Activated B cell treated with CpG ODN at 0.5 μM for 24 hours (primary cell): ENCODE measurements around the gene COG4. TPM values are rescaled to one million over a fixed set of nuclear protein-coding genes. Genes with fewer than 3 reads are reported as not detected.

Source experiments
- ATAC-seq: fragments of 200-7000 bp; cut with Tn5 transposase; one replicate; pipeline ENCODE4 v1.10.0; 2021; ENCODE audit warnings: low read depth, mild to moderate bottlenecking, moderate library complexity
- CTCF ChIA-PET: fragments of 350-600 bp; sonication (Branson Sonifier 250); formaldehyde crosslinking; loops from one replicate; lab custom pipeline; 2021; ENCODE audit warnings: antibody characterized with exemption; lab: Charles Lee
- POLR2A ChIA-PET: fragments of 350-600 bp; sonication (Branson Sonifier 250); formaldehyde crosslinking; loops from one replicate; lab custom pipeline; 2021; ENCODE audit warnings: antibody characterized with exemption; lab: Charles Lee
- DNase-seq: peaks from one replicate; pipeline ENCODE4 v3.0.0; 2022
- H3K27ac Mint-ChIP-seq: one replicate; pipeline ENCODE4 v1.8.0; 2020; ENCODE audit warnings: mixed read lengths
- H3K27me3 Mint-ChIP-seq: one replicate; pipeline ENCODE4 v1.8.0; 2021; ENCODE audit warnings: mixed read lengths
- H3K36me3 Mint-ChIP-seq: one replicate; pipeline ENCODE4 v1.8.0; 2021; ENCODE audit warnings: low read depth, mixed read lengths
- H3K4me1 Mint-ChIP-seq: one replicate; pipeline ENCODE4 v1.8.0; 2021; ENCODE audit warnings: mixed read lengths
- H3K4me3 Mint-ChIP-seq: one replicate; pipeline ENCODE4 v1.8.0; 2020; ENCODE audit warnings: mild to moderate bottlenecking, mixed read lengths
- H3K9me3 Mint-ChIP-seq: one replicate; pipeline ENCODE4 v1.8.0; 2020; ENCODE audit warnings: mixed read lengths
- intact Hi-C: fragments of 100-400 bp; cut with micrococcal nuclease; formaldehyde crosslinking; loops from one replicate; pipeline ENCODE4 v1.15.1; 2024
- total RNA-seq: library from RNA; stranded (reverse); gene quantifications from 2 replicates; pipeline ENCODE4 v1.2.3, GENCODE V29; 2022
- TF ChIP-seq, protein P1 (sequence below): fragments of 200-600 bp; IDR thresholded peaks from one replicate; pipeline ENCODE4 v1.8.0; 2022; ENCODE audit warnings: antibody characterized with exemption, mild to moderate bottlenecking

Gene COG4
- total RNA-seq, 1 donor from 2014 or later, result 42.5 TPM

DNA sequence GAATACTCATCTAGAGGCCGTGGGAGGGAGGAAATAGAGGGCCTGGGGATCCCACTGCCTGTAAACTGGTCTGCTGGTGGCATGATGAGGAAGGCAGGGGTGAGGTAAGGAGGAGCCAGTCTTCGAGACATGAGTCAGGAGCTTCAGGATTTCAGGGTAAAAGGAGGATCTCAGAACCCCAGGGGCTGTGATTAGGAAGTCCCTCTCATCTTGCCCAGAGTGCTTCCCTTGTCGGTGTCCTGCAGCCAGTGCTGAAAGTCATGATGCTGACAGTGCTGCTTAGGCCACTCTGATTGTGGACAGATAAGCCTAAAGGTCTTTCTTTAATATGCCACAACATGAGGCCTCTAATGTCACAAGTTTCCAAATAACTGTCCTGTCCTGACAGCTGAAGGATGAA is 29.6 kb downstream of the COG4 start:
- Mint-ChIP-seq H3K4me1 (no peaks in the 10 kb centered on the region), H3K4me3 (no peak overlapping the region), H3K9me3 (no peaks in the 10 kb centered on the region), H3K27me3 (no peaks in the 10 kb centered on the region), H3K27ac (no peak overlapping the region), H3K36me3 (peaks cover 63% of the 10 kb centered on the region)
- ATAC-seq (no peak), DNase-seq (no peak)
- intact Hi-C loops, result no loop called here
- CTCF ChIA-PET, result no interaction called here
- TF ChIP-seq, protein P1, sequence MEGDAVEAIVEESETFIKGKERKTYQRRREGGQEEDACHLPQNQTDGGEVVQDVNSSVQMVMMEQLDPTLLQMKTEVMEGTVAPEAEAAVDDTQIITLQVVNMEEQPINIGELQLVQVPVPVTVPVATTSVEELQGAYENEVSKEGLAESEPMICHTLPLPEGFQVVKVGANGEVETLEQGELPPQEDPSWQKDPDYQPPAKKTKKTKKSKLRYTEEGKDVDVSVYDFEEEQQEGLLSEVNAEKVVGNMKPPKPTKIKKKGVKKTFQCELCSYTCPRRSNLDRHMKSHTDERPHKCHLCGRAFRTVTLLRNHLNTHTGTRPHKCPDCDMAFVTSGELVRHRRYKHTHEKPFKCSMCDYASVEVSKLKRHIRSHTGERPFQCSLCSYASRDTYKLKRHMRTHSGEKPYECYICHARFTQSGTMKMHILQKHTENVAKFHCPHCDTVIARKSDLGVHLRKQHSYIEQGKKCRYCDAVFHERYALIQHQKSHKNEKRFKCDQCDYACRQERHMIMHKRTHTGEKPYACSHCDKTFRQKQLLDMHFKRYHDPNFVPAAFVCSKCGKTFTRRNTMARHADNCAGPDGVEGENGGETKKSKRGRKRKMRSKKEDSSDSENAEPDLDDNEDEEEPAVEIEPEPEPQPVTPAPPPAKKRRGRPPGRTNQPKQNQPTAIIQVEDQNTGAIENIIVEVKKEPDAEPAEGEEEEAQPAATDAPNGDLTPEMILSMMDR, result no peak
- POLR2A ChIA-PET, result no interaction called here

DNA sequence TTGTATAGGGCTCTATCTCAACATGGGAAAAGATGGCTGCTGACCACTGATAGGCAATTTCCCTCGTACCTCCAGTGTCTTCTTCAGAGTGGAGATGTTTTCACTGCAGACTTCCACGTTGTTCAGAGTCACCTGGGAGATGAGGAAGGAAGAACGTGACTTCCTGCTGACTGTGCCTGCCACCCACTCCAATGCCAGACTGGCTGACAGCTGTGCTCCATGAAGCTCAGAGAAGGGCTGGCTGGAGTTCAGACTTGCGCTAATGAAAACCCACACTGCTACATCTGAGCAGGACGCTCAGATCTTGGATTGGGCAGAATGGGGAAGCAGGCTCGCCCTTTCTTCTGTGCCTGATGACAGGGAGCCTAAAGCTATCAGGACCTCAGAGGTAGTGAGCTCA is 33.1 kb downstream of the COG4 start:
- no peak overlapping the region for H3K4me3 Mint-ChIP-seq
- CTCF ChIA-PET, result no interaction called here

GRCh38 chr16:70484867-70485266 is 38.5 kb downstream of the COG4 start:
- Mint-ChIP-seq H3K4me1 (no peaks in the 10 kb centered on the region), H3K9me3 (no peaks in the 10 kb centered on the region), H3K4me3 (no peak overlapping the region), H3K27me3 (no peaks in the 10 kb centered on the region), H3K36me3 (peaks cover 50% of the 10 kb centered on the region), H3K27ac (no peak overlapping the region)
- ATAC-seq, result no peak
- intact Hi-C loops, result no loop called here
- CTCF ChIA-PET, result no interaction called here
- POLR2A ChIA-PET, result no interaction called here
- TF ChIP-seq, protein P1, result no peak
- DNase-seq, result no peak

More for the DNA sequence above, 33.1 kb downstream of the COG4 start:
- ATAC-seq (no peak), DNase-seq (no peak)
- peaks cover 42% of the 10 kb centered on the region for H3K36me3 Mint-ChIP-seq
- no peaks in the 10 kb centered on the region for H3K27me3 Mint-ChIP-seq
- no peaks in the 10 kb centered on the region for H3K9me3 Mint-ChIP-seq
- intact Hi-C loops, result no loop called here
- TF ChIP-seq, protein P1, result no peak
- POLR2A ChIA-PET, result interaction anchor here (0.6 to 1.9 kb wide), 2 partner anchors 32 to 109 kb away, joined by 3 to 4 read pairs; no protein-coding TSS in a partner anchor
- no peaks in the 10 kb centered on the region for H3K4me1 Mint-ChIP-seq
- no peak overlapping the region for H3K27ac Mint-ChIP-seq

- CTCF ChIA-PET, result no interaction called here
- POLR2A ChIA-PET, result interaction anchor here (2.0 kb wide), 1 partner anchor 103 kb away, joined by 12 read pairs; no protein-coding TSS in a partner anchor
- no peaks in the 10 kb centered on the region for H3K27me3 Mint-ChIP-seq
- ATAC-seq, result no peak
- no peak for DNase-seq
- H3K9me3 Mint-ChIP-seq, result no peaks in the 10 kb centered on the region
- H3K4me3 Mint-ChIP-seq, result no peak overlapping the region
- no peak overlapping the region for H3K27ac Mint-ChIP-seq
- H3K36me3 Mint-ChIP-seq, result peaks cover 57% of the 10 kb centered on the region
- H3K4me1 Mint-ChIP-seq, result no peaks in the 10 kb centered on the region
- TF ChIP-seq, protein P1, result no peak
- intact Hi-C loops, result no loop called here
Measured at GRCh38 chr16:70483426-70483825, 39.9 kb downstream of the COG4 start.

- no peak overlapping the region for H3K4me3 Mint-ChIP-seq
- ATAC-seq (no peak), DNase-seq (no peak)
- peaks cover 59% of the 10 kb centered on the region for H3K36me3 Mint-ChIP-seq
- CTCF ChIA-PET, result no interaction called here
- intact Hi-C loops, result no loop called here
- no peaks in the 10 kb centered on the region for H3K27me3 Mint-ChIP-seq
- H3K4me1 Mint-ChIP-seq, result no peaks in the 10 kb centered on the region
- TF ChIP-seq, protein P1, result no peak
- POLR2A ChIA-PET, result interaction anchor here (2.0 kb wide), 1 partner anchor 102 kb away, joined by 12 read pairs; no protein-coding TSS in a partner anchor
- no peaks in the 10 kb centered on the region for H3K9me3 Mint-ChIP-seq
- H3K27ac Mint-ChIP-seq, result no peak overlapping the region
Measured at GRCh38 chr16:70482624-70483023, 40.7 kb downstream of the COG4 start.
